Embryonic facial prominence (tissue), 1 donor: ENCODE measurements around the gene PCED1B.
"Not testable (repeated sequence)": the region's sequence is repeated elsewhere in the genome, so short reads cannot be mapped to it uniquely, and the experiment has no call there.

Source experiments
- DNase-seq: peaks from one replicate; pipeline ENCODE4 v3.0.0-alpha.2; 2016; ENCODE audit errors: extremely low spot score

Gene PCED1B

DNA sequence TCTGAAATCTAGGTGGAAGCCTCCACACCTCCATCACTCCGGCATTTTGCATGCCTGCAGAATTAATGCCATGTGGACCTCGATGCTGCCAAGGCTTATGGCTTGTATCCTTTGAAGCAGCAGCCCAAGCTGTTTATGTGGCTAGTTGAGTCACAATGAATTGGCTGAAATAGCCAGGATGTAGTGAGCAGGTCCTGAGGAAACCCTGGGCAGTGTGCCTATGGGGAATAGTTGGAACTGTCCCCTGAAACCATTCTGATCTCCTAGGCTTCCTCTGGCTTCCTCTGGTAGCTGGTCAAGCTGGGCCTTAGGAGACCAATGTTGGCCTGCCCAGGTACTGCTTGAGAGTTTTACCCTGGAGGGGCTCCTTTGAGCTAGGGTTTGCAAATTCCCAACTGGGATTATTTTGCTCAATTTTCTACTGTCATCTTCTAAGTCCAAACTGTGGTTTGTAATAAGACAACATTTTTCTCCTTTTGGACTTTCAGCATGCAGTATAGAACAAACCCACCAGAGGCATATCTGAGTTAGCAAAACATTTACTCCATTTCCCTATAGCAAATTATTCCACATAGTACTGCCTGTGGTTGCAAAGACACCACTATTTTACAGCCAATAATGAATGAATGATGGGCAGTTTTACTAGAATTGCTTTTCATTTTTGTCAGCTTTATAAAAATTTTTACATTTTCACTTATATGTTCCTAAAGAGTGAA, 85.5 kb downstream of the PCED1B start:
- no peak for DNase-seq

DNA sequence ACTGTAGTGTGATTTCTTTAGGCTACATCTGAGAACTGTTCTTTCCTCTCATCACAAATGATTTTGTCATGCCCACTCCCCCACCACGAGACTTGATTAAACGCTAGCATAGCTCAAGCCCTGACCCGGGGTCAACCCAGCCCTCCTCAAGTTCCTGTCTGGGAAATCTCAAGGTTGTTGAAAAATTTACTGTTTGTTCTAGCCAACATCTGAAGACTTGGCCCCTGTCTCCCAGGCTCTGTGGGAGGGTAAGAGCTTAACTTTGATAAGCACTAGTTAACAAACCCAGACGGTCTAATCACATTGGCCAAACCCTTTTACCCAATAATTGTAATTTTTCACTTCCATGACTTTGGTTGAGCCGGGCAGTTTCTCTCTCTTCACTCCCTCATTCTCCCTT, 86.5 kb downstream of the PCED1B start:
- DNase-seq = no peak

DNA sequence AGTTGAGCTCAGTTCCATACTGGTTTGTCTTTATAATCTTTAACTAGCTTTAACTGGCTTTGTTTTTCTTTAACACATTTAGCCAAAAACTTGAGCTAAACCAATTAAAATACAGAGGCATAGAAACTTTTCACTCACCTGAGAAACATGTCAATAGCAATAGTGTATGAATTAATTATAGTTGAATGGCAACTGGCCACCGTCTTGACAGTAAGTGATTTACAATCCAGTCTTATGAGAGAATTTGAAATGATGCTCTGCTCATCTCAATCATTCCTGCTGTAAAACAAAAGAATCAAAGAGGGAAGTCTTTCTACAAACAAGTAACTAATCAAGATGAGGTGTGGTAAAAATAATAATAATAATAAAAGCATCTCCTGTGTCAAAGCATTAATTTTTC, 86.9 kb downstream of the PCED1B start:
- DNase-seq = no peak

DNA sequence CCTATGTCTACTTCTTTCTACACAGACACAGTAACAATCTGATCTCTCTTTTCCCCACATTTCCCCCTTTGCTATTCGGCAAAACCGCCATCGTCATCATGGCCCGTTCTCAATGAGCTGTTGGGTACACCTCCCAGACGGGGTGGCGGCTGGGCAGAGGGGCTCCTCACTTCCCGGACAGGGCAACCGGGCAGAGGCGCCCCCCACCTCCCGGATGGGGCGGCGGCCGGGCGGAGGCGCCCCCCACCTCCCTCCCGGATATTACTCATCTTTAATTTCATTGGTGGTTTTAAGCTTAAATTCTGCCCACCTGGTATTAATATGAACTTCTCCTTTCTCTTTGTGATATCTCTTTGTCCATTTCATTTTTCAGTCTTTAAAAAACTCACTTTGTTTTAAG, 90.9 kb downstream of the PCED1B start:
- not testable (repeated sequence) for DNase-seq

DNA sequence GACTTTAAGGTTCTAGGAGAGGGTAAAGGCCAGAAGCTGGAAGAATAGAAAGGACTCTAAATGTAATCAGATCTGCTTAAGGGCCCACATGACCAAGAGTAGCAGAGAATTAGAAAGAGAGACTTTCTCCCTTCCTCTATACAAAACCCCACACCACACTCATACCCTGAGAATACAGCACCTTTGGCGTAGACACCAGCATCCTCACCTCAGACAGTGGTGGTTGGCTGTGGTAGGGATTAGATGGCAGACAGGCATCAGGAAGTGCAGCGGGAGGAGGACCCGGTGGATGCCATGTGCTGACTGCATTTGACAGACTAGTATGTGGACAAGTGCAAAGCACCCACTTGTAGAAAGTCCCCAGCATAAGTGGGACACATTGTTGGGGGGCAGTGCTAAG, 98.6 kb downstream of the PCED1B start:
- no peak for DNase-seq

DNA sequence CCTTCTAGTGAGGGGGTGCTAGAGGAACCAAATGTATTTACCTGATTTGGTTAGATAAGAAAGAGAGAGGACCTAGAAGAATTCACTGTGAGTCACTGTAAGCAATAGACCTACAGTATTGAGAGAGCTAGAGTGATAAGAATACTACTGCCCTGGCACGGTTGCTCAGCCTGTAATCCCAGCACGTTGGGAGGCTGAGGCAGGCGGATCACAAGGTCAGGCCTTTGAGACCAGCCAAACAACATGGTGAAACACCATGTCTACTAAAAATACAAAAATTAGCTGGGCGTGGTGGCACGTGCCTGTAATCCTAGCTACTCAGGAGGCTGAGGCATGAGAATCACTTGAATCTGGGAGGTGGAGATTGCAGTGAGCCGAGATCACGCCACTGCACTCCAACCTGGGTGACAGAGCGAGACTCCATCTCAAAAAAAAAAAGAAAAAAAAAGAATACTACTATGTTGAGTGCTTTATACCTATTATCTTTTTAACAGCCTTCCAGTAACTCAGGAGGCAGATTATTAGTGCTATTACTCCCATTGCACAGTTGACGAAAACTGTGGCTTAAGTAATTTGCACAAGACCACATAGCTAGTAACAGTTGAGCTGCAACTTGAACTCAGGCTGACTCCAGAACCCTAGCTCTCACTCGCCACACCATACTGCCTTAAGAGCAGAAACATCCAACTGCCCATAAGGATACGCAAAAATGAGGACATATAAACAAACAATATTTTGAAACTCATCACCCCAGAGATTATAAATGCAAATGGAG, 102.9 kb downstream of the PCED1B start:
- not testable (repeated sequence) for DNase-seq

DNA sequence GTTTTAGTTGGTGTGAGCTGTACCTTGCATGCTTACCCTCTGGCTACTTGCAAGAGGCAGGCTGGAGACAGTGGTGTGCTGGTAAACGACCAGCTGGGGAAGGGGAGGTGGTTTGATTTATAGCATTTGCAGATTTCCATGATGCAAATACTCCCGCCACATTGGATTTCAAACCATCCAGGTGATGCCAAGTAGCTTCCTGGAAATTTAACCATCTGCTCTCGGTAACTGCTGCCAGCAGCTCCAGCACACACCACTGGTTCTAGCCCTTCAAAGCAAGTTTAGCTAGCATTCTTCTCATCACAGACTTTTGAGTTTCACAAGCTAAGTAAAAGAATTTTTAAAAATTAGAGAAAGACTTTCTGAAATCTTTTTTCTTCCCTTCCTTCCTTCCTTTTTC, 104.8 kb downstream of the PCED1B start:
- no peak for DNase-seq

DNA sequence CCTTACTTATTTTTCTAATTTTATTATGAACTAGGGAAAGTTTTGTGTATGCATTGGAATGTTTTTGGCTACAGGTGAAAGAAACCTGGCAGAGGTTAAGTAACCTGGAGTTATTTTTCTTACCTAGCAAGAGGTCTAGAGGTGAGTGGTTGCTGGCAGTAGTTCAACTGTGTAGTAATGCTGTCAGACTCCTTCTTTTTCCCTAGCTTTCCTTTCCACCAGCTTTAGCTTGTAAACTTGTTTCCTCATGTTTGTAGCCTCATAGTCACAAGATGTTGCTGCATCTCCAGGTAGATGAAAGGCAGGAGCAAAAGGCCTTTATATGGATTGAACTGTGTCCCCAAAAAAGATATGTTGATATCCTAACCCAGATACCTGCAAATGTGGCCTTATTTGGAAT, 105.4 kb downstream of the PCED1B start:
- no peak for DNase-seq

DNA sequence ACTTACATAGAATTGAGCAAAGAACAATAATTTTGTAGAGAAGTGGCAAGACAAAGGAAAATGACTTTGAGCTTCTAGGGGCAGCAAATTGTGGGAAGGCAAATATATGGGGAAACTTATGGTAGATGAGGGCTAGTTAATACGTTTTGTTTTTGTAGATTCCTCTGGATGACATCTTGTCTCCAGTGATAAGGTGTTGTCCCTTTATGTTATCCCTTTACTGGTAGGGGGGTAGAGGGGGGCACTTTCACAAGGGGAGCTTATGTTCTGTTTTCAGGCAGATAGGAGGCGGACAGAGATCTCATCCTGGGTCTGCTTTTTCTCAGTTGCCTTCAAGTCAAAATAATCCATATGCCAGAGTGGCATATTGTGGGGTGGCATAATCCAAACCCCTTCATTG, 106.8 kb downstream of the PCED1B start:
- DNase-seq = no peak

DNA sequence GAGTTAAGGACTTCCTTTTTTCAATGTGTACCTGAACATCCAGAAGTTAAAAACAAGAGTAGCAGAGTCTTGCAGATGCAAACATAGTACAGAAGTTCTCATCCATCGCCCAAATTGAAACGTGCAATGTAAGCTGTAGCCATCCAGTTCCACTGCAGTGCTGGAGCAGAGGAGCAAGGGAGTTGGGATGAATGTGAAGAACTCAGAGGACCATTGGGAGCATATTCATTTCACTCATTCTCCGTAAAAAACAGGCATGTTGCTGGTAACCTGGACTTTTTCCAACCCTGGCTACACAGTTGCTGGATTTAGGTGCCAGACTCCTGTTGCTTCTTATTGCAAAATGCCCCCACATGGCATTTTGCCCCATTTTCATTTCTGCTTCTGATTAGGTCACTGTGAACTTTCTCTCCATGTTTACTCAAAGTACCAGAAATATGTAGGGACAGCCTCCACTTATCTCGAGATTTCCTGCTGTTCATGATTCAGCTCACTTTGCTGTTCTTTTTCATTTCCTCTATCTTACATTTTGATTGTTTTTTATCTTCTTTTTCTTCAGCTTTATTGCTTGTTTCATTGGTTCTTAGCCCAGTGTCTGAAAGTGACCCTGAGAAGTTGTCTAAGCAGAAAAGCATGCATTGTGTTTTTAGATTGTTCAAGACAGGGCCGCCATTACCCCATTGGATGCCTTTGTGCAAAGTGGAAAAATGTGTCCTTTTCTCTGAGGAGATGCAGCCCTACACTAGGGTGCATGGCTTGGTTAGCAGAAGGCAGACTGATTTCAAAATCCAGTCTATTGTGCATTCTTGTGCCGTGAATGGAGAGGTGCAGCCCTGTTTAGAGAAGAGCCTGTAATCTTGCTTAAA, 109.4 kb downstream of the PCED1B start:
- DNase-seq = no peak

DNA sequence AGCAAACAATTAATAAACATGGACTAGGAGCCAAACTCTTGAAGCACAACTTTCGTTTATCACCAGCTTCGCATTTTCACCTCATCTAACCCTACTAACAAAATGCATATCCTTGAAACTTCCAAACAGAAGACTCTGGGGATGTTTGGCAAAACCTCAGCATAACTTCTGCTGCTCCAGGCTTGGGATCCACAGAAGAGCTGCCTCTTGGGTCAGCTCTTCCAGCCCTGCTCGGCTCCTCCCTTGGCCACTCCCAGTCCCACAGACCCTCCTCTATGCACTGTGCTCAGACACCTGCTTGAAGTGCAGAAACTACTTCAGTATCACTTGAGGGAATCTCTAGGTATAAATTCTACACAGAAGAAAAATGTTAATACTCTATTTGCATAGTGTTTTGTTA, 110.3 kb downstream of the PCED1B start:
- no peak for DNase-seq

DNA sequence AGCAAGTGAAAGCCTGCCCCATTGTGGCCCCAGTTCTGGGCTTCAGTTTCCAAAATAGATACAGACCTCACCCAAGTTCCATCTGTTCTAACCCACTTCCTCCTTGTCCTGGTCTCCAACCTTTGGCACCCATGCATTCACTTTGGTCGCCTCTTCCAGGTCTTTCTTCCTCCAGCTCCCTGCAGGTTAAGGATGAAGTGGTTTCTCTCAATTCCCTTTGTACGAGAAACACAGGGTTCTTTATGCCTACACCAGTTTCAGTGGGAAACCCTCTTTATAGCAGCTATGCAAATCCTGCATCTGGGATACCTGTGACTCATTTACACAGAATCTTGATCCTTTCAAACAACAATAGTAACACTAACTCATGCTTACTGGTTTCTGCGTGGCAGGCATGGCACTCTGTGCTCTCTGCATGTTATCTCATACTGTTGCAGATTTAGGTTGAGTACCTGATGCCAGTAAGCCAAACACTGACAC, 110.9 kb downstream of the PCED1B start:
- no peak for DNase-seq

DNA sequence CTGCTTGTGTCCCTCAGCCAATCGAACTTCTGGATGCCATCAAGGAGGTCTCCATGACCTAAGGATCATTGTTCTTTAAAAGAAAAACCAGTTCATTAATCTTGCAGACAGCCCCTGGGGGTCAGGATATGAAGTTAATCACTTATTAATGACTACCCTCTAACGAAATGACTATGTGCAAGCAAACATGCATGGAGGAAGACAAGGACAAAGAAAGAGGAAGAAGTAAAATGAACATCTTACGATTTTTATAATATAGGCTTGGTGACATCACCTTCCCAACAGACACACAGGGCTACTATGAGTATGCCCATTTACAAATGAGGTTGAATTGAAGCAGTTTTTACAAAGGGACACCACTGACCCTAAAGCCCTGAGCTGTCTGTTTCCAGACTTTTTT, 111.5 kb downstream of the PCED1B start:
- DNase-seq = no peak

DNA sequence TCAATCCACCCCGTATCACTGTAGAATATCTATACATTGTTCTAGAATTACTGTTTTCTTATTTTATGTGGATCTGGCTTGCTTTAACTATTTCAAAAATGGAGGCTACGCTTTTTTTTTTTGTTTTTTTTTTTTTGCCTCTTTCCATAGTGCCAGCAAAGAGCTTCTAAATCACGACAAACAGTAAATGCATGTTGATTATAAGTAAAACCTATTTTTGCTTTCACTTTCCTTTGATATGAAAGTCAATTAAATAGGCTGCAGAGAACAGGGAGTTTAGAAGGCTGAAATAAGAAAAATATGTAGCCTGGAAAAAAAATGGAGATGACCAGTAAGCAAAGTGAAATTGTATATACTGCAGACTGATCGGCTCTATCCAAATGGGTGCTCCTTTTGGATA, 112.6 kb downstream of the PCED1B start:
- no peak for DNase-seq

DNA sequence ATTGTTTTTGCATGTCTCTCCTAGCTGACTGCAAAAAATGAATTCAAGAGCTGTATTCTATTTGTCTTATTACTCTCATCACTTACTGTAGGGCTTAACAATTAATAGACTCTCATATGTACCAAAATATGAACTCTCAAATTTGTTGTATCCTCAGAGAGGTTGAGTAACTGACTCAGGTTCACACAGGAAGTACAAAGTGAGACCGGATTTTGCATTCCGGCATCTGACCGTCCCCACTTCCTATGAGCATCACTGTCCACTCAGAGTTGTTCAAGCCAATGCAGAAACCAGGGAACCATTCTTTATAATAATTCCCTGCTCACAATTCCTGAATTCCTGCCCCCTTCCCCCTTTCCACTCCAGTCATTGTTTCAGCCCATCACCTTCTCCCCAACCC, 113.6 kb downstream of the PCED1B start:
- DNase-seq = no peak

DNA sequence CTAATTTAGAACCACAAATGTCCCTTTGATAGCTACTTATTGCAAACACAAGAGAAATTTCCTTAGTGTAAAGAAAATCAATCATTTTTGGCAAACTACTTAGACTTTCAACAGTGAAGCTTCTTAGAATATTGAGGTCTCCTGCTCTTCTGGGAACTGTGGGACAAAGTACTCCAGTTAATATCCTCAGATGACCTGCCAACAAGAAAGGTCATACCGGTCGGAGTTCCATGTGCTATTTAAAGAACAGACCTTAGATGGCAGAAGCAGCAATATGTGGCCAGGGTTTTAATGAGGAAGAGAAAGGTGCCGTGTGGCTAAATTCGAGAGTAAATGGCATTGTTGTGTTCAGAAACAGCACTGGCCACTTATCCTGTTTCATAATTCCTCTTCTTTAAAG, 115.1 kb downstream of the PCED1B start:
- DNase-seq = no peak

DNA sequence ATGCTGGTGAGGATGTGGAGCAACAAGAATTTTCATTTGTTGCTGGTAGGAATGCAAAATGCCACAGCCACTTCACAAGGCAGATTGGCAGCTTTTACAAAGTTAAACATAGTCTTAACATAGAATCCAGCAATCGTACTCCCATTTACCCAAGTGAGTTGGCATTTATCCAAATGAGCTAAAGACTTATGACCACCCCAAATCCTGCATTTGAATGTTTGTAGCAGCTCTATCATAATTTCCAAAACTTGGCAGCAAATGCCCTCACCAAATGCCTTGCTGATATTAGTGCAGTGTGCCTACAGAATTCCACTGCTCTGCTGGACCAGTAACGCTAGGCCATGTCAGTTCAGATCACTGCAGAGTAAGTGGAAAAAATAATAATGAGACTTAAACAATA, 121.0 kb downstream of the PCED1B start:
- DNase-seq = no peak

DNA sequence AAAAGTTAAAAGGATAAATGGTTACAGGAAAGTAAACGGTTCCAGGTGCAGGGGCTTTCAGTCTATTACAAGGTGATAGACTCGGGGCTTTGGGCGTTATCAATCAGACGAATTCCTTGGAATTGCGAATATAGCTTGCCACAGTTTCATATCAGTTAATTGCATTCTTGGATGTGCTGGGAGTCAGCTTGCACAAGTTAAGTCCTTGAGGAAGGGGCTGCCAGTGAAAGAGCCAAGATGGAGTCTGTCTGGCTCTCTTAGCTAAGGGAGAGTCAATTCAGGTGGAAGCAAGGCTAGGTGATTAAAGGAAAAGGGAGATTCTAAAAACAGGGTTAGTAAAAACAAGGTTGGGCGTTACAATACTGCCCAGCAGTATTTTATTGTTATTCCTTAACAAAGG, 121.8 kb downstream of the PCED1B start:
- not testable (repeated sequence) for DNase-seq

DNA sequence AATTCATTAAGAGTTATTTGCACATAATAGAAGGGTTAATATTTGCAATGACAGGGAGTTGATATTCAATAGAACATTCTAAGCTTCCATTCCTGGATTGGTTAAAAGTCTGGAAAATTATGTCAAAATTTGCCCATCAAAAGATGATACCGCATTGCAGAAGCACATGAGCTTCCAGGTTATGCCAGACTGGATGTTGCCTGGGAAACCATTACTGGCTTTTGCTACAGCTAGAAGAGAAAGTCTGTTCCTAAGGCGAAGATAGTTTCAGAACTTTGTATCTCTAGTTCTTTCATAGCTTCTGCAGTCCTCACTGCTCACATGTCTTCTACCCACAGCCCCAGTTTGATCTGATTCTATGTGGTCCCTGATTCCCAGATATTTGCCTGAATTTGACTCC, 122.8 kb downstream of the PCED1B start:
- DNase-seq = no peak

DNA sequence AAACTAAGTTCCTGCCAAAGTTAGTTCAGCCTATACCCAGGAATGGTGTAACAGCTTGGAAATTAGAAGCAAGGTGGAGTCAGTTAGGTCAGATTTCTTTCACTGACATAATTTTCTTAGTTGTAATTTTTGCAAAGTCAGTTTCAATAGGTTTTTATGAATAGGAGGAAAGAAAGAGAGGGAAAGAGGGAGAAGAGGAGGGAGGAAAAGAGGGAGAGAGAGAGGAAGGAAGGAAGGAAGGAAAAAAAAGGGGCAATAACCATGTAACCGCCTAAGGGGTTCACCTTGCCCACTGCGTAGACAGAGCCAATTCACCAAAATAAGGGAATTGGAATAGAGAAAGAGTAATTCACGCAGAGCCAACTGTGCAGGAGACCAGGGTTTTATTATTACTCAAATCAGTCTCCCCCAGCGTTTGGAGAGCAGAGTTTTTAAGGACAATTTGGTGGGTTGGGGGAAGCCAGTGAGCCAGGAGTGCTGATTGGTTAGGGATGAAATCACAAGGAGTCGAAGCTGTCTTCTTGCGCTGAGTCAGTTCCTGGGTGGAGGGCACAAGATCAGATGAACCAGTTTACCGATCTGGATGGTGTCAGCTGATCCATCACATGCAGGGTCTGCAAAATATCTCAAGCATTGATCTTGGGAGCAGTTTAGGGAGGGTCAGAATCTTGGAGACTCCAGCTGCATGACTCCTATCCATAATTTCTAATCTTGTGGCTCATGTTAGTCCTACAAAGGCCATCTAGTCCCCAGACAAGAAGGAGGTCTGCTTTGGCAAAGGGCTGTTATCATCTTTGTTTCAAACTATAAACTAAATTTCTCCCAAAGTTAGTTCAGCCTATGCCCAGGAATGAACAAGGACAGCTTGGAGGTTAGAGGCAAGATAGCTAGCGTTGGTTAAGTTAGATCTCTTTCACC, 126.4 kb downstream of the PCED1B start:
- no peak for DNase-seq
